Suprapubic skin (tissue), 4 donors: ENCODE measurements around the gene PIEZO1. TPM values are rescaled to one million over a fixed set of nuclear protein-coding genes. Genes with fewer than 3 reads are reported as not detected.

Experiments used
- DNase-seq, 2 donors: peaks; one replicate each; pipeline ENCODE4 v3.0.0-alpha.2; 2019; ENCODE audit warnings: low spot score in 2 of 2
- H3K27ac ChIP-seq: fragments of 200-600 bp; sonication (generic); one replicate; pipeline ENCODE4 v1.5.1; 2019
- H3K27me3 ChIP-seq: fragments of 200-600 bp; sonication (generic); one replicate; pipeline ENCODE4 v1.5.1; 2019
- H3K36me3 ChIP-seq: fragments of 200-600 bp; sonication (generic); one replicate; pipeline ENCODE4 v1.5.1; 2019
- H3K4me1 ChIP-seq: fragments of 200-600 bp; sonication (generic); one replicate; pipeline ENCODE4 v1.5.1; 2019
- H3K4me3 ChIP-seq: fragments of 200-600 bp; sonication (generic); one replicate; pipeline ENCODE4 v1.5.1; 2019; ENCODE audit warnings: mild to moderate bottlenecking
- H3K9me3 ChIP-seq: fragments of 200-600 bp; sonication (generic); one replicate; pipeline ENCODE4 v1.5.1; 2019
- EP300 ChIP-seq: sonication (generic); formaldehyde crosslinking; IDR thresholded peaks from one replicate; pipeline ENCODE4 v1.6.1; 2017; ENCODE audit warnings: antibody characterized with exemption
- POLR2A ChIP-seq, 2 donors: fragments of 450-650 bp; IDR thresholded peaks; one replicate each; pipeline ENCODE4 v1.6.1; 2017; ENCODE audit warnings: antibody characterized with exemption in 2 of 2, mild to moderate bottlenecking in 2 of 2, moderate library complexity in 2 of 2
- POLR2AphosphoS5 ChIP-seq, 3 donors: sonication (generic); formaldehyde crosslinking; IDR thresholded peaks; one replicate each; pipeline ENCODE4 v1.6.1; 2017; ENCODE audit warnings: antibody characterized with exemption in 3 of 3
- WGBS: methylation state at CpG from one replicate; pipeline ENCODE4 v1.1.5; 2018; 5-methylcytosine and 5-hydroxymethylcytosine counted together
- total RNA-seq, 4 donors: library from RNA; depleted of rRNA; stranded (reverse); fragments of >200 nt; gene quantifications; one replicate each; pipeline ENCODE4 v1.1.0, GENCODE V29; 2016
- TF ChIP-seq, protein P1 (sequence below), 2 donors: fragments of 200-600 bp in 1 of 2; fragments of 450-650 bp in 1 of 2; sonication (generic) in 1 of 2; IDR thresholded peaks; one replicate each; pipeline ENCODE4 v1.5.1; 2016 to 2019; ENCODE audit warnings: antibody characterized with exemption in 2 of 2, mild to moderate bottlenecking in 1 of 2, moderate library complexity in 1 of 2

The PIEZO1 gene
- total RNA-seq, 4 donors from 2014 or later, result 185 to 269 (median 224) TPM

GRCh38 chr16:88748364-88748763 is 36.7 kb downstream of the PIEZO1 start:
- Histone ChIP-seq H3K4me3 (no peak overlapping the region), H3K4me1 (peaks cover 35% of the 10 kb centered on the region), H3K9me3 (no peaks in the 10 kb centered on the region), H3K27me3 (no peaks in the 10 kb centered on the region), H3K36me3 (peaks cover 5% of the 10 kb centered on the region), H3K27ac (no peak overlapping the region)
- TF ChIP-seq POLR2AphosphoS5 (IDR thresholded peaks at IDR 0.05), result no peak
- TF ChIP-seq POLR2A (IDR thresholded peaks at IDR 0.05), result no peak
- no peak for TF ChIP-seq EP300
- TF ChIP-seq, protein P1, sequence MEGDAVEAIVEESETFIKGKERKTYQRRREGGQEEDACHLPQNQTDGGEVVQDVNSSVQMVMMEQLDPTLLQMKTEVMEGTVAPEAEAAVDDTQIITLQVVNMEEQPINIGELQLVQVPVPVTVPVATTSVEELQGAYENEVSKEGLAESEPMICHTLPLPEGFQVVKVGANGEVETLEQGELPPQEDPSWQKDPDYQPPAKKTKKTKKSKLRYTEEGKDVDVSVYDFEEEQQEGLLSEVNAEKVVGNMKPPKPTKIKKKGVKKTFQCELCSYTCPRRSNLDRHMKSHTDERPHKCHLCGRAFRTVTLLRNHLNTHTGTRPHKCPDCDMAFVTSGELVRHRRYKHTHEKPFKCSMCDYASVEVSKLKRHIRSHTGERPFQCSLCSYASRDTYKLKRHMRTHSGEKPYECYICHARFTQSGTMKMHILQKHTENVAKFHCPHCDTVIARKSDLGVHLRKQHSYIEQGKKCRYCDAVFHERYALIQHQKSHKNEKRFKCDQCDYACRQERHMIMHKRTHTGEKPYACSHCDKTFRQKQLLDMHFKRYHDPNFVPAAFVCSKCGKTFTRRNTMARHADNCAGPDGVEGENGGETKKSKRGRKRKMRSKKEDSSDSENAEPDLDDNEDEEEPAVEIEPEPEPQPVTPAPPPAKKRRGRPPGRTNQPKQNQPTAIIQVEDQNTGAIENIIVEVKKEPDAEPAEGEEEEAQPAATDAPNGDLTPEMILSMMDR (IDR thresholded peaks at IDR 0.05), result no peak
- WGBS, result 68% methylated on average over 8 of the region's 12 CpGs
- DNase-seq, result no peak

- 89% methylated on average over 19 of the region's 26 CpGs for WGBS
- H3K4me3 ChIP-seq, result no peak overlapping the region
- H3K9me3 ChIP-seq, result no peaks in the 10 kb centered on the region
- H3K27me3 ChIP-seq, result no peaks in the 10 kb centered on the region
- no peak for TF ChIP-seq EP300
- TF ChIP-seq, protein P1 (IDR thresholded peaks at IDR 0.05), result peak in 1 of 2 donors; percentile 24
- H3K27ac ChIP-seq, result no peak overlapping the region
- no peak for DNase-seq
- H3K36me3 ChIP-seq, result peaks cover 5% of the 10 kb centered on the region
- peaks cover 36% of the 10 kb centered on the region for H3K4me1 ChIP-seq
Measured at GRCh38 chr16:88747588-88748301, 37.3 kb downstream of the PIEZO1 start.

DNA sequence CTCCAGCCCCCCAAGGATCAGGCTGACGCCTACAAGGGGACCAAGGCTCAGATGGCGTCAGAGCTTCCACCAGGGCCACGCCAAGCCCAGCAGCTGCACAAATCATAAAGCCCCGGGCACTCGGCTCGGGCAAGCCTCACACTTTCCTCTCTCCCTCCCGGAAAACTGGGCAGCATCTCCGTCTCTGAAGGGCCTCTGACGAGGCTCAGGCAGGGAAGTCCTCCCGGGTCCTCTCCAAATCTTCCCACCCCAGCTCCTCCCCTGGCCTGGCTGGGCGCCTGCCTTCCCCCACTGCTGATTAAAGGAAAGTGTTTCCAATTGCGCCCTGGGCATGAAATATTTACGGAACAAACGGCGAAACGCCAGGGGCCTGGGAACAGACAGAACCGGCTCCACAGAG is 38.5 kb downstream of the PIEZO1 start:
- H3K9me3 ChIP-seq, result no peaks in the 10 kb centered on the region
- no peak overlapping the region for H3K27ac ChIP-seq
- WGBS, result 10% methylated on average over 11 of the region's 17 CpGs
- TF ChIP-seq EP300 (no peak), POLR2AphosphoS5 (IDR thresholded peaks at IDR 0.05) (no peak), POLR2A (IDR thresholded peaks at IDR 0.05) (no peak)
- TF ChIP-seq, protein P1 (IDR thresholded peaks at IDR 0.05), result no peak
- peaks cover 36% of the 10 kb centered on the region for H3K4me1 ChIP-seq
- H3K27me3 ChIP-seq, result no peaks in the 10 kb centered on the region
- no peak overlapping the region for H3K4me3 ChIP-seq
- H3K36me3 ChIP-seq, result peaks cover 6% of the 10 kb centered on the region
- DNase-seq, result no peak

- H3K36me3 ChIP-seq, result peaks cover 23% of the 10 kb centered on the region
- WGBS, result 73% methylated on average over 27 of the region's 39 CpGs
- H3K27ac ChIP-seq, result no peak overlapping the region
- no peak overlapping the region for H3K4me3 ChIP-seq
- peaks cover 37% of the 10 kb centered on the region for H3K4me1 ChIP-seq
- DNase-seq, result no peak
- H3K27me3 ChIP-seq, result no peaks in the 10 kb centered on the region
- TF ChIP-seq, protein P1 (IDR thresholded peaks at IDR 0.05), result no peak
- no peaks in the 10 kb centered on the region for H3K9me3 ChIP-seq
Measured at GRCh38 chr16:88744577-88745521, 40.2 kb downstream of the PIEZO1 start.
